Endothelial cell of umbilical vein (primary cell): ENCODE results near the gene C2. TPM values are rescaled to one million over a fixed set of nuclear protein-coding genes. Genes with fewer than 3 reads are reported as not detected.

ENCODE experiments used
- BruUV-seq: library from RNA; stranded (reverse); fragments of 400-500 nt; replicated peaks from 2 replicates; lab custom pipeline; 2021; lab: Mats Ljungman, UMichigan
- CTCF ChIA-PET: fragments of 300-600, 350-600 bp; sonication (Branson Sonifier 250); formaldehyde crosslinking; loops from one replicate; lab custom pipeline; 2021; ENCODE audit warnings: antibody characterized with exemption, inconsistent platforms; lab: Charles Lee
- POLR2A ChIA-PET: fragments of 300-600, 350-600 bp; sonication (Branson Sonifier 250); formaldehyde crosslinking; loops from one replicate; lab custom pipeline; 2021; ENCODE audit warnings: antibody characterized with exemption, inconsistent platforms; lab: Charles Lee
- DNase-seq: peaks from one replicate; pipeline ENCODE4 v3.0.0-alpha.2; 2011; ENCODE audit warnings: low read depth, low spot score
- FAIRE-seq: peaks from 2 replicates; lab custom pipeline; 2011; peaks lifted over from hg19 to GRCh38; lab: Jason Lieb, UNC
- H2AFZ ChIP-seq: 2 replicates; pipeline ENCODE4 v1.6.0; 2012; ENCODE audit warnings: low read depth, low read length, control low read depth, inconsistent platforms
- H3K27ac ChIP-seq: 2 replicates; pipeline ENCODE4 v1.5.1; 2011; ENCODE audit warnings: low read depth, mild to moderate bottlenecking, control low read depth, low read length, moderate library complexity; ENCODE audit not compliant: insufficient read depth
- H3K27me3 ChIP-seq, 2 experiments: 2 replicates each; pipeline versions ENCODE4 v1.6.0 to v1.6.1; 2011; ENCODE audit warnings: low read length in 2 of 2, mixed read lengths in 1 of 2; ENCODE audit not compliant: control insufficient read depth in 2 of 2, insufficient read depth in 2 of 2
- H3K36me3 ChIP-seq, 2 experiments: 2 replicates in 1 of 2; 3 replicates in 1 of 2; pipeline ENCODE4 v1.5.1; 2011; ENCODE audit warnings: low read length in 2 of 2, mild to moderate bottlenecking in 1 of 2, moderate library complexity in 1 of 2; ENCODE audit not compliant: control insufficient read depth in 2 of 2, insufficient read depth in 2 of 2; ENCODE audit errors: extremely low read depth in 1 of 2
- H3K4me1 ChIP-seq: 3 replicates; pipeline ENCODE4 v1.5.1; 2011; ENCODE audit warnings: mild to moderate bottlenecking, low read length; ENCODE audit not compliant: control insufficient read depth, insufficient read depth; ENCODE audit errors: extremely low read depth
- H3K4me2 ChIP-seq: 2 replicates; pipeline ENCODE4 v1.6.1; 2011; ENCODE audit warnings: low read length, control low read depth, mixed read lengths; ENCODE audit not compliant: insufficient read depth
- H3K4me3 ChIP-seq, 3 experiments: fragments of 200-600 bp in 1 of 3; sonication (generic), shearing (Covaris generic) in 1 of 3; replicated peaks in 1 of 3; 2 replicates each; pipeline ENCODE4 v1.5.1; 2011 to 2016; ENCODE audit warnings: control low read depth in 3 of 3, low read length in 3 of 3, mild to moderate bottlenecking in 2 of 3, inconsistent platforms in 1 of 3, low read depth in 1 of 3, moderate library complexity in 1 of 3; ENCODE audit not compliant: insufficient read depth in 1 of 3
- H3K79me2 ChIP-seq: 2 replicates; pipeline ENCODE4 v1.6.0; 2012; ENCODE audit warnings: low read length, inconsistent platforms; ENCODE audit not compliant: control insufficient read depth, insufficient read depth
- H3K9ac ChIP-seq: replicated peaks from 2 replicates; pipeline ENCODE3; 2011; ENCODE audit warnings: low read length, control low read depth; ENCODE audit not compliant: insufficient read depth; ENCODE audit errors: extremely low read depth
- H3K9me1 ChIP-seq: replicated peaks from 3 replicates; pipeline ENCODE4 v1.6.0; 2011; ENCODE audit warnings: mild to moderate bottlenecking, low read length; ENCODE audit not compliant: control insufficient read depth, insufficient read depth; ENCODE audit errors: extremely low read depth
- H3K9me3 ChIP-seq: replicated peaks from 2 replicates; pipeline ENCODE4 v1.5.1; 2012; ENCODE audit warnings: low read length, inconsistent platforms; ENCODE audit not compliant: control insufficient read depth, insufficient read depth
- H4K20me1 ChIP-seq: replicated peaks from 2 replicates; pipeline ENCODE3; 2011; ENCODE audit warnings: mild to moderate bottlenecking, low read length; ENCODE audit not compliant: control insufficient read depth, insufficient read depth; ENCODE audit errors: extremely low read depth
- CTCF ChIP-seq, 2 donors: IDR thresholded peaks; 1 replicate in 1 of 2; 2 replicates in 1 of 2; pipeline ENCODE4 v1.5.1; 2011; ENCODE audit warnings: low read length in 2 of 2, mild to moderate bottlenecking in 2 of 2, moderate library complexity in 2 of 2, control low read depth in 1 of 2, inconsistent platforms in 1 of 2, low read depth in 1 of 2; ENCODE audit not compliant: insufficient read depth in 1 of 2; ENCODE audit errors: extremely low read depth in 1 of 2
- FOS ChIP-seq: IDR thresholded peaks from 2 replicates; pipeline ENCODE4 v1.6.1; 2011; ENCODE audit warnings: mild to moderate bottlenecking, low read length, moderate library complexity, borderline replicate concordance; ENCODE audit not compliant: insufficient read depth
- GATA2 ChIP-seq: IDR thresholded peaks from 2 replicates; pipeline ENCODE4 v1.7.0; 2011; ENCODE audit warnings: low read depth, mild to moderate bottlenecking, moderate library complexity, mixed read lengths, low read length; ENCODE audit not compliant: insufficient read length, insufficient read depth
- POLR2A ChIP-seq: IDR thresholded peaks from 2 replicates; pipeline ENCODE4 v1.6.1; 2012; ENCODE audit warnings: low read depth, mild to moderate bottlenecking, control low read depth, low read length
- POLR2AphosphoS5 ChIP-seq: IDR thresholded peaks from 2 replicates; pipeline ENCODE4 v1.6.1; 2012; ENCODE audit warnings: low read depth, mild to moderate bottlenecking, control low read depth, low read length, moderate library complexity; ENCODE audit not compliant: insufficient read depth
- dilution Hi-C: fragments of 300-500 bp; cut with MboI; formaldehyde crosslinking; loops from one replicate; pipeline ENCODE4 v1.15.0; 2019; ENCODE audit warnings: low sequenced_read_pairs; ENCODE audit not compliant: extremely low pct_ligation_motif_present
- intact Hi-C: fragments of 100-400 bp; cut with micrococcal nuclease; formaldehyde crosslinking; loops from one replicate; pipeline ENCODE4 v1.10.0; 2022
- polyA plus RNA-seq, 4 experiments: library from polyadenylated mRNA; depleted of rRNA in 3 of 4; stranded (reverse) in 3 of 4; unstranded in 1 of 4; fragments of >200 nt; gene quantifications; 2 replicates each; pipeline versions ENCODE4 v1.2.1 to v1.2.3, GENCODE V29; 2011 to 2012; ENCODE audit warnings: missing spikeins in 1 of 4
- total RNA-seq: library from RNA; stranded (reverse); gene quantifications from 2 replicates; pipeline ENCODE4 v1.2.3, GENCODE V29; 2021

The C2 gene
- total and polyA plus RNA-seq, 2 donors (not counting 3 experiments of a cell fraction or from before 2014, with no cell fraction given) = 0.60 TPM; not detected in 1

GRCh38 chr6:31970604-31971271 is 43.2 kb downstream of the C2 start:
- BruUV-seq = no TSS peak
- H2AFZ ChIP-seq = no peak overlapping the region
- ChIA-PET CTCF (no interaction called here), POLR2A (no interaction called here)
- TF ChIP-seq POLR2A = no peak
- no peak for TF ChIP-seq FOS
- no peak for TF ChIP-seq GATA2
- TF ChIP-seq POLR2AphosphoS5 = no peak
- TF ChIP-seq CTCF (IDR thresholded peaks at IDR 0.05; ENCODE audit: extremely low read depth in 1 of 2, insufficient read depth in 1 of 2, low read depth in 1 of 2, low read length in 2 of 2) = no peak
- H3K79me2 ChIP-seq = peaks cover 29% of the 10 kb centered on the region
- no peaks in the 10 kb centered on the region for H4K20me1 ChIP-seq
- no peaks in the 10 kb centered on the region for H3K9me1 ChIP-seq
- H3K4me3 ChIP-seq = peak overlapping the region in 2 of 3 experiments; percentile 63 to 73
- peaks cover 5 to 33% of the 10 kb centered on the region in 2 experiments for H3K36me3 ChIP-seq
- intact Hi-C loops (no loop called here), dilution Hi-C loops (no loop called here)
- no peaks in the 10 kb centered on the region for H3K27me3 ChIP-seq
- H3K9ac ChIP-seq = peak overlapping the region; percentile 82
- H3K4me1 ChIP-seq = peaks cover 17% of the 10 kb centered on the region
- no peaks in the 10 kb centered on the region for H3K9me3 ChIP-seq
- H3K27ac ChIP-seq = peak overlapping the region; percentile 79
- DNase-seq = no peak
- no peak for FAIRE-seq
- H3K4me2 ChIP-seq = peak overlapping the region; percentile 91
